Peyer's patch (tissue), 4 donors: ENCODE measurements around the gene ELF5.

ENCODE experiments used
- POLR2A ChIP-seq, 2 donors: fragments of 450-650 bp; IDR thresholded peaks; one replicate each; pipeline ENCODE4 v1.5.1; 2017; ENCODE audit warnings: antibody characterized with exemption in 2 of 2, mild to moderate bottlenecking in 2 of 2, moderate library complexity in 2 of 2
- TF ChIP-seq, protein P1 (sequence below), 6 experiments: fragments of 450-650 bp in 4 of 6; fragments of 200-600 bp in 2 of 6; sonication (generic) in 1 of 6; IDR thresholded peaks; one replicate each; pipeline ENCODE4 v1.5.1; 2017 to 2019; ENCODE audit warnings: antibody characterized with exemption in 6 of 6, mild to moderate bottlenecking in 3 of 6, moderate library complexity in 1 of 6

DNA sequence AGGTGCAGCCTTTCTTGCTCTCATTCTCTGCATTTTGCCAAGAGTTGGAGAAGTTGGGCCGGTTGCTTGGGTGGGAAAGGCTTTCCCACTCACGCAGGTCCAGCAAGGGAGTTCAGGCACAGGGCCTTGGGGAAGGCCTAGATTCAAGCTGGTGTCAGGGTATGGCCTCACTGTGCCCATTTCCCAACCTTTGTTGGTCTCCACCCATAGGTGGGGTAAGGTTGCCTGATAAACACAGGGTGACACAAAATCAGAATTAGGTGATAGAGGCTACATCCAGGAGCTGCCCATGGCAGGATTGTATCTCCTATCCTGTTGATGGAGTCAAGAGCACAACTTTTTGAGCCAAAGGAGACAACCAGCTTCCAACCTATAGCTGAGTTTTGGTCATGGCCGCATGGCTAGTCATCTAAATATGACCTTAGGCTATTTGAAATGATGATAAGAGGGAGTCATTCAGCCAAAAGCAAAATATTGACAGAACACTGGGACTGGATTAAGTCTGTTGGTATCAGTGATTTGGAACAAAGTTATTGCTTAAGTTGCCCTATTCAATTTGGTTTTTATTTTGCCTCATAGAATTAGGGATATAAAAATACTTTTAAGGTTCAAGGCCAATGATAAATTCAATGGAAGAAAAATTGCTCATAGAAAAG is 54.0 kb downstream of the ELF5 start:
- no peak for TF ChIP-seq POLR2A (IDR thresholded peaks at IDR 0.05)
- TF ChIP-seq, protein P1, sequence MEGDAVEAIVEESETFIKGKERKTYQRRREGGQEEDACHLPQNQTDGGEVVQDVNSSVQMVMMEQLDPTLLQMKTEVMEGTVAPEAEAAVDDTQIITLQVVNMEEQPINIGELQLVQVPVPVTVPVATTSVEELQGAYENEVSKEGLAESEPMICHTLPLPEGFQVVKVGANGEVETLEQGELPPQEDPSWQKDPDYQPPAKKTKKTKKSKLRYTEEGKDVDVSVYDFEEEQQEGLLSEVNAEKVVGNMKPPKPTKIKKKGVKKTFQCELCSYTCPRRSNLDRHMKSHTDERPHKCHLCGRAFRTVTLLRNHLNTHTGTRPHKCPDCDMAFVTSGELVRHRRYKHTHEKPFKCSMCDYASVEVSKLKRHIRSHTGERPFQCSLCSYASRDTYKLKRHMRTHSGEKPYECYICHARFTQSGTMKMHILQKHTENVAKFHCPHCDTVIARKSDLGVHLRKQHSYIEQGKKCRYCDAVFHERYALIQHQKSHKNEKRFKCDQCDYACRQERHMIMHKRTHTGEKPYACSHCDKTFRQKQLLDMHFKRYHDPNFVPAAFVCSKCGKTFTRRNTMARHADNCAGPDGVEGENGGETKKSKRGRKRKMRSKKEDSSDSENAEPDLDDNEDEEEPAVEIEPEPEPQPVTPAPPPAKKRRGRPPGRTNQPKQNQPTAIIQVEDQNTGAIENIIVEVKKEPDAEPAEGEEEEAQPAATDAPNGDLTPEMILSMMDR (IDR thresholded peaks at IDR 0.05): no peak
